IMR-90 (cell line): Measurements from ENCODE around the gene ZNF654. TPM values are rescaled to one million over a fixed set of nuclear protein-coding genes. Genes with fewer than 3 reads are reported as not detected.

Experiments
- ATAC-seq: fragments of 200-7000 bp; cut with Tn5 transposase; 2 replicates; pipeline ENCODE4 v1.9.1; 2020; ENCODE audit warnings: low read depth, mild to moderate bottlenecking, moderate library complexity
- BruUV-seq: library from RNA; stranded (reverse); fragments of 400-500 nt; replicated peaks from 2 replicates; lab custom pipeline; 2021; lab: Mats Ljungman, UMichigan
- CTCF ChIA-PET: fragments of 300-600 bp; formaldehyde crosslinking; extraction: SDS; loops from one replicate; lab custom pipeline; 2021; ENCODE audit warnings: antibody characterized with exemption; lab: Yijun Ruan, JAX
- POLR2A ChIA-PET: fragments of 300-600 bp; sonication (Branson Sonifier 250); formaldehyde crosslinking; loops from one replicate; lab custom pipeline; 2022; ENCODE audit warnings: antibody characterized with exemption; ENCODE audit not compliant: unreplicated experiment; lab: Charles Lee
- DNase-seq: peaks from one replicate; pipeline ENCODE4 v3.0.0; 2013
- H2AFZ ChIP-seq: replicated peaks from 2 replicates; pipeline ENCODE3; 2013; ENCODE audit warnings: low read length, mild to moderate bottlenecking; ENCODE audit not compliant: poor library complexity
- H2AK5ac ChIP-seq: 2 replicates; pipeline ENCODE4 v1.6.1; 2013; ENCODE audit warnings: low read depth, low read length, inconsistent platforms
- H2AK9ac ChIP-seq: replicated peaks from 2 replicates; pipeline ENCODE3; 2013; ENCODE audit warnings: mild to moderate bottlenecking, low read depth, low read length, moderate library complexity; ENCODE audit not compliant: poor library complexity
- H2BK120ac ChIP-seq: 2 replicates; pipeline ENCODE4 v1.6.1; 2013; ENCODE audit warnings: low read depth, low read length, inconsistent platforms
- H2BK15ac ChIP-seq: 3 replicates; pipeline ENCODE4 v1.6.1; 2013; ENCODE audit warnings: low read depth, low read length, inconsistent platforms
- H2BK20ac ChIP-seq: 2 replicates; pipeline ENCODE4 v1.6.1; 2013; ENCODE audit warnings: low read depth, mild to moderate bottlenecking, inconsistent platforms, low read length, moderate library complexity
- H2BK5ac ChIP-seq: 2 replicates; pipeline ENCODE4 v1.6.1; 2013; ENCODE audit warnings: mild to moderate bottlenecking, low read depth, low read length, inconsistent platforms; ENCODE audit not compliant: poor library complexity, severe bottlenecking
- H3K14ac ChIP-seq: replicated peaks from 2 replicates; pipeline ENCODE4 v1.6.1; 2013; ENCODE audit warnings: low read depth, low read length, inconsistent platforms
- H3K18ac ChIP-seq: 2 replicates; pipeline ENCODE4 v1.6.1; 2013; ENCODE audit warnings: low read depth, low read length, control low read depth
- H3K23ac ChIP-seq: 2 replicates; pipeline ENCODE4 v1.6.1; 2013; ENCODE audit warnings: low read depth, low read length, inconsistent platforms
- H3K27ac ChIP-seq: 2 replicates; pipeline ENCODE4 v1.5.1; 2013; ENCODE audit warnings: mild to moderate bottlenecking, control low read depth, low read length; ENCODE audit not compliant: insufficient read depth
- H3K27me3 ChIP-seq: 2 replicates; pipeline ENCODE4 v1.6.1; 2013; ENCODE audit warnings: low read length; ENCODE audit not compliant: control insufficient read depth, insufficient read depth
- H3K36me3 ChIP-seq: 2 replicates; pipeline ENCODE4 v1.6.1; 2013; ENCODE audit warnings: low read length, mixed read lengths; ENCODE audit not compliant: control insufficient read depth, insufficient read depth
- H3K4ac ChIP-seq: 2 replicates; pipeline ENCODE4 v1.6.1; 2013; ENCODE audit warnings: low read depth, low read length, inconsistent platforms
- H3K4me1 ChIP-seq: 2 replicates; pipeline ENCODE4 v1.6.1; 2013; ENCODE audit warnings: low read length, mixed read lengths; ENCODE audit not compliant: control insufficient read depth, insufficient read depth
- H3K4me2 ChIP-seq: 2 replicates; pipeline ENCODE4 v1.6.1; 2013; ENCODE audit warnings: low read depth, mild to moderate bottlenecking, control low read depth, low read length, moderate library complexity
- H3K4me3 ChIP-seq: 2 replicates; pipeline ENCODE4 v1.5.1; 2013; ENCODE audit warnings: low read depth, mild to moderate bottlenecking, control low read depth, low read length, moderate library complexity; ENCODE audit not compliant: insufficient read depth
- H3K56ac ChIP-seq: 2 replicates; pipeline ENCODE4 v1.6.1; 2013; ENCODE audit warnings: low read length, inconsistent platforms; ENCODE audit not compliant: insufficient read depth; ENCODE audit errors: extremely low read depth
- H3K79me1 ChIP-seq, 2 experiments: 2 replicates each; pipeline ENCODE4 v1.6.1; 2013; ENCODE audit warnings: low read length in 2 of 2, inconsistent platforms in 1 of 2, low read depth in 1 of 2
- H3K9ac ChIP-seq: 2 replicates; pipeline ENCODE4 v1.6.1; 2013; ENCODE audit warnings: low read depth, low read length, control low read depth
- H3K9me1 ChIP-seq: 2 replicates; pipeline ENCODE4 v1.6.1; 2013; ENCODE audit warnings: low read length, inconsistent platforms; ENCODE audit not compliant: insufficient read depth
- H3K9me3 ChIP-seq: 2 replicates; pipeline ENCODE4 v1.6.1; 2013; ENCODE audit warnings: low read length; ENCODE audit not compliant: control insufficient read depth, insufficient read depth
- H4K20me1 ChIP-seq: 2 replicates; pipeline ENCODE4 v1.6.1; 2013; ENCODE audit warnings: low read length, inconsistent platforms; ENCODE audit not compliant: insufficient read depth
- H4K5ac ChIP-seq: 2 replicates; pipeline ENCODE4 v1.6.1; 2013; ENCODE audit warnings: mild to moderate bottlenecking, low read depth, low read length, control low read depth
- H4K8ac ChIP-seq, 2 experiments: 2 replicates each; pipeline ENCODE4 v1.6.1; 2013; ENCODE audit warnings: low read depth in 2 of 2, low read length in 2 of 2, control low read depth in 1 of 2, inconsistent platforms in 1 of 2
- H4K91ac ChIP-seq: 2 replicates; pipeline ENCODE4 v1.6.1; 2013; ENCODE audit warnings: low read depth, low read length, inconsistent platforms; ENCODE audit not compliant: insufficient read depth
- BHLHE40 ChIP-seq: fragments of 150-350 bp; IDR thresholded peaks from 2 replicates; pipeline ENCODE4 v1.6.1; 2016; ENCODE audit warnings: mild to moderate bottlenecking, low read depth, low read length
- CHD1 ChIP-seq: IDR thresholded peaks from 2 replicates; pipeline ENCODE4 v1.6.1; 2012; ENCODE audit warnings: low read depth, low read length, improper control_type of control experiment
- FOS ChIP-seq: fragments of 150-350 bp; IDR thresholded peaks from 2 replicates; pipeline ENCODE4 v1.6.1; 2016; ENCODE audit warnings: low read depth, low read length
- MAFK ChIP-seq: IDR thresholded peaks from 2 replicates; pipeline ENCODE4 v1.6.1; 2012; ENCODE audit warnings: low read depth, low read length, improper control_type of control experiment
- MXI1 ChIP-seq: IDR thresholded peaks from 2 replicates; pipeline ENCODE4 v1.6.1; 2012; ENCODE audit warnings: low read depth, mild to moderate bottlenecking, low read length, moderate library complexity, borderline replicate concordance
- NFE2L2 ChIP-seq: fragments of 150-350 bp; IDR thresholded peaks from 2 replicates; pipeline ENCODE4 v1.6.1; 2016; ENCODE audit warnings: low read depth, mild to moderate bottlenecking, low read length
- POLR2A ChIP-seq: IDR thresholded peaks from 2 replicates; pipeline ENCODE4 v1.6.1; 2012; ENCODE audit warnings: mild to moderate bottlenecking, low read depth, low read length
- SMC3 ChIP-seq: fragments of 150-350 bp; IDR thresholded peaks from 2 replicates; pipeline ENCODE4 v1.6.1; 2016; ENCODE audit warnings: low read depth, mild to moderate bottlenecking, antibody characterized with exemption, low read length, moderate library complexity
- WGBS, 2 experiments: methylation state at CpG; one replicate each; pipeline versions ENCODE4 v1.1.5 to v1.1.7; 2013; ENCODE audit warnings: missing lambda C conversion rate in 2 of 2; ENCODE audit not compliant: insufficient read length in 1 of 2; ENCODE audit errors: extremely low coverage in 2 of 2; 5-methylcytosine and 5-hydroxymethylcytosine counted together
- dilution Hi-C: fragments of 300-500 bp; cut with HindIII; formaldehyde crosslinking; loops from one replicate; pipeline ENCODE4 v1.14.3; 2018; ENCODE audit warnings: low sequenced_read_pairs; ENCODE audit not compliant: unreplicated experiment
- in situ Hi-C: fragments of 300-500 bp; cut with MboI; formaldehyde crosslinking; loops from 3 replicates; pipeline ENCODE4 v1.14.3; 2019; ENCODE audit warnings: low sequenced_read_pairs, inconsistent platforms, mixed read lengths
- intact Hi-C: fragments of 100-400 bp; cut with micrococcal nuclease; formaldehyde crosslinking; loops from 2 replicates; pipeline ENCODE4 v1.10.0; 2022
- polyA plus RNA-seq, 3 experiments: library from polyadenylated mRNA; depleted of rRNA; stranded (reverse); fragments of >200 nt; gene quantifications; 2 replicates each; pipeline ENCODE4 v1.2.3, GENCODE V29; 2012; ENCODE audit warnings: low replicate concordance in 1 of 3
- total RNA-seq: library from RNA; depleted of rRNA; stranded (reverse); fragments of >200 nt; gene quantifications from 2 replicates; pipeline ENCODE4 v1.2.3, GENCODE V29; 2012
- TF ChIP-seq, protein P1 (sequence below): fragments of 150-350 bp; IDR thresholded peaks from 2 replicates; pipeline ENCODE4 v1.6.1; 2017; ENCODE audit warnings: mild to moderate bottlenecking, antibody characterized with exemption, low read length, low read depth

Gene ZNF654
- total and polyA plus RNA-seq, 2 of the 4 experiments (the other 2 are of a cell fraction), result 3.3 to 11.5 TPM

- in situ Hi-C loops, result no loop called here
- H4K5ac ChIP-seq, result no peak overlapping the region
- no CpG with 5 or more reads among the region's 3 CpGs for WGBS, 2 experiments
These were observed 18.1 kb upstream of the ZNF654 start for GRCh38 chr3:88041005-88041404.

More at GRCh38 chr3:88041005-88041404, 18.1 kb upstream of the ZNF654 start:
- POLR2A ChIA-PET, result no interaction called here
- no peak overlapping the region for H3K9ac ChIP-seq
- TF ChIP-seq POLR2A (no peak), MXI1 (no peak), NFE2L2 (no peak), MAFK (no peak), BHLHE40 (no peak), CHD1 (no peak), FOS (no peak), SMC3 (no peak)
- TF ChIP-seq, protein P1, sequence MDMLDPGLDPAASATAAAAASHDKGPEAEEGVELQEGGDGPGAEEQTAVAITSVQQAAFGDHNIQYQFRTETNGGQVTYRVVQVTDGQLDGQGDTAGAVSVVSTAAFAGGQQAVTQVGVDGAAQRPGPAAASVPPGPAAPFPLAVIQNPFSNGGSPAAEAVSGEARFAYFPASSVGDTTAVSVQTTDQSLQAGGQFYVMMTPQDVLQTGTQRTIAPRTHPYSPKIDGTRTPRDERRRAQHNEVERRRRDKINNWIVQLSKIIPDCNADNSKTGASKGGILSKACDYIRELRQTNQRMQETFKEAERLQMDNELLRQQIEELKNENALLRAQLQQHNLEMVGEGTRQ, result no peak
- H2BK120ac ChIP-seq, result no peak overlapping the region
- no peak overlapping the region for H3K56ac ChIP-seq
- dilution Hi-C loops (no loop called here), intact Hi-C loops (no loop called here)
- H4K91ac ChIP-seq, result no peak overlapping the region
- no peaks in the 10 kb centered on the region for H3K79me1 ChIP-seq
- no peaks in the 10 kb centered on the region for H3K27me3 ChIP-seq
- CTCF ChIA-PET, result no interaction called here
- no peak overlapping the region for H3K27ac ChIP-seq
- no peak overlapping the region for H2AK9ac ChIP-seq
- H2AK5ac ChIP-seq, result no peak overlapping the region
- H3K36me3 ChIP-seq, result no peaks in the 10 kb centered on the region
- H2BK5ac ChIP-seq, result no peak overlapping the region
- no peak overlapping the region for H3K4ac ChIP-seq
- no peak overlapping the region for H2BK20ac ChIP-seq
- H3K4me1 ChIP-seq, result no peaks in the 10 kb centered on the region
- H2BK15ac ChIP-seq, result no peak overlapping the region
- no peak for DNase-seq
- no peak overlapping the region for H2AFZ ChIP-seq
- H3K4me3 ChIP-seq, result no peak overlapping the region
- no peak overlapping the region for H4K8ac ChIP-seq
- no peak overlapping the region for H3K18ac ChIP-seq
- H3K9me1 ChIP-seq, result no peaks in the 10 kb centered on the region
- H3K14ac ChIP-seq, result no peak overlapping the region
- no TSS peak for BruUV-seq
- ATAC-seq, result no peak
- H3K23ac ChIP-seq, result no peak overlapping the region
- no peaks in the 10 kb centered on the region for H4K20me1 ChIP-seq
- no peaks in the 10 kb centered on the region for H3K9me3 ChIP-seq
- no peak overlapping the region for H3K4me2 ChIP-seq
